Natural killer cell (primary cell): ENCODE data around the gene APIP. TPM values are rescaled to one million over a fixed set of nuclear protein-coding genes. Genes with fewer than 3 reads are reported as not detected.

ENCODE experiments used
- ATAC-seq, 3 donors: fragments of 150-1000 bp in 2 of 3; fragments of 200-7000 bp in 1 of 3; cut with Tn5 transposase; 1 replicate in 1 of 3; 2 replicates in 2 of 3; pipeline ENCODE4 v1.10.0; 2021; ENCODE audit warnings: mild to moderate bottlenecking in 2 of 3, moderate library complexity in 2 of 3
- DNase-seq, 2 donors: peaks; one replicate each; pipeline versions ENCODE4 v3.0.0 to v3.0.0-alpha.2; 2013 to 2021; ENCODE audit warnings: mixed read lengths in 1 of 2
- H3K27ac ChIP-seq: one replicate; pipeline ENCODE4 v1.5.1; 2013; ENCODE audit warnings: mild to moderate bottlenecking, low read length
- H3K27me3 ChIP-seq: one replicate; pipeline ENCODE4 v1.6.1; 2013; ENCODE audit warnings: low read length; ENCODE audit not compliant: control insufficient read depth, insufficient read depth
- H3K36me3 ChIP-seq: one replicate; pipeline ENCODE4 v1.6.1; 2013; ENCODE audit warnings: low read length; ENCODE audit not compliant: control insufficient read depth, insufficient read depth
- H3K4me1 ChIP-seq: one replicate; pipeline ENCODE4 v1.6.1; 2013; ENCODE audit warnings: low read length; ENCODE audit not compliant: control insufficient read depth, insufficient read depth
- H3K4me3 ChIP-seq: one replicate; pipeline ENCODE4 v1.5.1; 2013; ENCODE audit warnings: low read length
- H3K9me3 ChIP-seq: one replicate; pipeline ENCODE4 v1.6.1; 2013; ENCODE audit warnings: low read length; ENCODE audit not compliant: control insufficient read depth, insufficient read depth
- H3K27ac Mint-ChIP-seq, 2 donors: one replicate each; pipeline ENCODE4 v1.8.0; 2022; ENCODE audit warnings: mild to moderate bottlenecking in 2 of 2, mixed read lengths in 2 of 2, moderate library complexity in 1 of 2
- H3K27me3 Mint-ChIP-seq, 2 donors: one replicate each; pipeline ENCODE4 v1.8.0; 2022; ENCODE audit warnings: low read depth in 2 of 2, mixed read lengths in 2 of 2
- H3K36me3 Mint-ChIP-seq: one replicate; pipeline ENCODE4 v1.8.0; 2022; ENCODE audit warnings: mixed read lengths
- H3K4me1 Mint-ChIP-seq, 2 donors: one replicate each; pipeline ENCODE4 v1.8.0; 2022; ENCODE audit warnings: mixed read lengths in 2 of 2
- H3K4me3 Mint-ChIP-seq: one replicate; pipeline ENCODE4 v1.8.0; 2022; ENCODE audit warnings: mild to moderate bottlenecking, moderate library complexity, mixed read lengths
- H3K9me3 Mint-ChIP-seq, 2 donors: one replicate each; pipeline ENCODE4 v1.8.0; 2022; ENCODE audit warnings: mixed read lengths in 2 of 2
- WGBS: methylation state at CpG from one replicate; pipeline ENCODE4 v1.1.7; 2013; ENCODE audit warnings: missing lambda C conversion rate; ENCODE audit not compliant: insufficient coverage; 5-methylcytosine and 5-hydroxymethylcytosine counted together
- intact Hi-C: fragments of 100-400 bp; cut with micrococcal nuclease; formaldehyde crosslinking; loops from one replicate; pipeline ENCODE4 v1.14.2; 2022
- total RNA-seq, 4 donors: library from RNA; stranded (reverse); fragments of 120-200 nt in 1 of 4; gene quantifications; one replicate each; pipeline versions ENCODE4 v1.2.3 to v1.2.4, GENCODE V29; 2013 to 2022
- TF ChIP-seq, protein P1 (sequence below): fragments of 200-600 bp; IDR thresholded peaks from one replicate; pipeline ENCODE4 v1.8.0; 2022; ENCODE audit warnings: antibody characterized with exemption

APIP gene
- total RNA-seq, 3 donors from 2014 or later (not counting 1 experiment from before 2014, with no cell fraction given), result 6.6 to 9.4 (median 8.1) TPM

DNA sequence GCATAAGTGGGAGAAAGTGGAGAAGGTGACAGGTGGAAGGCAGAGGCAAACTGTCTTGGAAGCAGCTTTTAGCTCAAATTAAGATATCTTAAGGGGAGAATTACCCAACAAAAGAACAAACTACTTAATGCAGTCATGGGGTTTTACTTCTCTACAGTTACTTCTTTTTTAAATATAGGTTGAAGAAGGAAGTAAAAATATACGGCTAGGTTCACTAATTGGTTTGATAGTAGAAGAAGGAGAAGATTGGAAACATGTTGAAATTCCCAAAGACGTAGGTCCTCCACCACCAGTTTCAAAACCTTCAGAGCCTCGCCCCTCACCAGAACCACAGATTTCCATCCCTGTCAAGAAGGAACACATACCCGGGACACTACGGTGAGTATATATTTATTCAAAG lies 41.0 kb upstream of the APIP start:
- no peaks in the 10 kb centered on the region for H3K9me3 ChIP-seq
- 89% methylated on average over 3 of the region's 5 CpGs for WGBS
- no peaks in the 10 kb centered on the region for H3K9me3 Mint-ChIP-seq
- H3K4me3 ChIP-seq, result no peak overlapping the region
- H3K4me1 ChIP-seq, result no peaks in the 10 kb centered on the region
- no peak overlapping the region for H3K27ac ChIP-seq
- TF ChIP-seq, protein P1, sequence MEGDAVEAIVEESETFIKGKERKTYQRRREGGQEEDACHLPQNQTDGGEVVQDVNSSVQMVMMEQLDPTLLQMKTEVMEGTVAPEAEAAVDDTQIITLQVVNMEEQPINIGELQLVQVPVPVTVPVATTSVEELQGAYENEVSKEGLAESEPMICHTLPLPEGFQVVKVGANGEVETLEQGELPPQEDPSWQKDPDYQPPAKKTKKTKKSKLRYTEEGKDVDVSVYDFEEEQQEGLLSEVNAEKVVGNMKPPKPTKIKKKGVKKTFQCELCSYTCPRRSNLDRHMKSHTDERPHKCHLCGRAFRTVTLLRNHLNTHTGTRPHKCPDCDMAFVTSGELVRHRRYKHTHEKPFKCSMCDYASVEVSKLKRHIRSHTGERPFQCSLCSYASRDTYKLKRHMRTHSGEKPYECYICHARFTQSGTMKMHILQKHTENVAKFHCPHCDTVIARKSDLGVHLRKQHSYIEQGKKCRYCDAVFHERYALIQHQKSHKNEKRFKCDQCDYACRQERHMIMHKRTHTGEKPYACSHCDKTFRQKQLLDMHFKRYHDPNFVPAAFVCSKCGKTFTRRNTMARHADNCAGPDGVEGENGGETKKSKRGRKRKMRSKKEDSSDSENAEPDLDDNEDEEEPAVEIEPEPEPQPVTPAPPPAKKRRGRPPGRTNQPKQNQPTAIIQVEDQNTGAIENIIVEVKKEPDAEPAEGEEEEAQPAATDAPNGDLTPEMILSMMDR, result no peak
- DNase-seq (no peak), ATAC-seq (no peak)
- no peaks in the 10 kb centered on the region for H3K27me3 ChIP-seq
- H3K27me3 Mint-ChIP-seq, result no peaks in the 10 kb centered on the region
- peaks cover 22% of the 10 kb centered on the region for H3K36me3 ChIP-seq
- H3K4me1 Mint-ChIP-seq, result peaks cover 0 to 10% of the 10 kb centered on the region in 2 donors
- no peaks in the 10 kb centered on the region for H3K36me3 Mint-ChIP-seq
- no peak overlapping the region for H3K4me3 Mint-ChIP-seq
- intact Hi-C loops, result no loop called here
- H3K27ac Mint-ChIP-seq, result no peak overlapping the region

- DNase-seq, result no peak
- intact Hi-C loops, result no loop called here
- WGBS, result no CpG with 5 or more reads among the region's 1 CpG
- Mint-ChIP-seq H3K4me1 (peaks cover 0 to 10% of the 10 kb centered on the region in 2 donors), H3K36me3 (no peaks in the 10 kb centered on the region), H3K4me3 (no peak overlapping the region), H3K27ac (no peak overlapping the region), H3K9me3 (no peaks in the 10 kb centered on the region), H3K27me3 (no peaks in the 10 kb centered on the region)
- no peak for ATAC-seq
- Histone ChIP-seq H3K4me3 (no peak overlapping the region), H3K36me3 (peaks cover 7% of the 10 kb centered on the region), H3K27ac (no peak overlapping the region), H3K4me1 (no peaks in the 10 kb centered on the region), H3K9me3 (no peaks in the 10 kb centered on the region), H3K27me3 (no peaks in the 10 kb centered on the region)
- TF ChIP-seq, protein P1, result no peak
Measured at GRCh38 chr11:34953955-34954354, 37.8 kb upstream of the APIP start.

GRCh38 chr11:34948696-34949095 lies 32.5 kb upstream of the APIP start:
- peaks cover 2% of the 10 kb centered on the region for H3K36me3 ChIP-seq
- Mint-ChIP-seq H3K27ac (no peak overlapping the region), H3K36me3 (no peaks in the 10 kb centered on the region), H3K4me3 (no peak overlapping the region), H3K9me3 (no peaks in the 10 kb centered on the region), H3K27me3 (no peaks in the 10 kb centered on the region), H3K4me1 (peaks cover 0 to 1% of the 10 kb centered on the region in 2 donors)
- no peak overlapping the region for H3K27ac ChIP-seq
- no peaks in the 10 kb centered on the region for H3K4me1 ChIP-seq
- DNase-seq (no peak), ATAC-seq (no peak)
- H3K27me3 ChIP-seq, result no peaks in the 10 kb centered on the region
- intact Hi-C loops, result no loop called here
- H3K4me3 ChIP-seq, result no peak overlapping the region
- TF ChIP-seq, protein P1, result no peak
- no peaks in the 10 kb centered on the region for H3K9me3 ChIP-seq

- H3K27me3 ChIP-seq, result no peaks in the 10 kb centered on the region
- H3K4me3 ChIP-seq, result no peak overlapping the region
- no peaks in the 10 kb centered on the region for H3K4me1 ChIP-seq
- WGBS, result no CpG with 5 or more reads among the region's 1 CpG
- no peak overlapping the region for H3K27ac Mint-ChIP-seq
- TF ChIP-seq, protein P1, result no peak
- H3K36me3 ChIP-seq, result peaks cover 2% of the 10 kb centered on the region
- H3K9me3 Mint-ChIP-seq, result no peaks in the 10 kb centered on the region
- intact Hi-C loops, result no loop called here
- H3K27ac ChIP-seq, result no peak overlapping the region
- H3K27me3 Mint-ChIP-seq, result no peaks in the 10 kb centered on the region
- ATAC-seq, result no peak
- H3K4me1 Mint-ChIP-seq, result peaks cover 0 to 5% of the 10 kb centered on the region in 2 donors
- no peak overlapping the region for H3K4me3 Mint-ChIP-seq
- H3K36me3 Mint-ChIP-seq, result no peaks in the 10 kb centered on the region
- no peaks in the 10 kb centered on the region for H3K9me3 ChIP-seq
- DNase-seq, result no peak
Measured at GRCh38 chr11:34944692-34945091, 28.5 kb upstream of the APIP start.
